Activated gamma-delta T cell treated with anti-CD3 and anti-CD28 coated beads, Interleukin-2, amount 50 U/mL, for 16 hours (primary cell): ENCODE data around the gene C1QTNF2.

Experiments used
- DNase-seq: peaks from one replicate; pipeline ENCODE4 v3.0.0-alpha.2; 2020; ENCODE audit warnings: low read depth

Gene C1QTNF2

GRCh38 chr5:160375166-160375565 lies 4.7 kb upstream of the C1QTNF2 start:
- no peak for DNase-seq

DNA sequence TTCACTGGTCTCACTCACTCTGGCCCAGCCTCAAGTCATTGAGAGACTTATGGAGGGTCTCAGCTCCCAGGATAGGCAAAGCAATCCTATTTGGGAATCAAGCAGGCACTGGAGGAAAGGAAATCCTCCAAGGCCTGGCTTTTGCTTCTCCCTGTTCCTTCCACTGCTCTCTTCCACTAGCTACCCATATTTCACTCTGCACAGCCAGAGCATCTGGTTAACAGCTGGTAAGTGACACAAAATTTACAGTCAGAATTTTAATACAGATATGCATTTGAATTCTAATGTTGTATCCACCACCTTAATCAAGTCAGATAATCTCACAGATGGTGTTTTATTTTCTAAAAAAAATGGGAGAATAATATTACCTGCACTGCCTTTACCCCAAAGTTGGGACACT lies 868 bp upstream of the C1QTNF2 start:
- no peak for DNase-seq

- no peak for DNase-seq
These were observed 248 bp upstream of the C1QTNF2 start for GRCh38 chr5:160370713-160371034.

DNA sequence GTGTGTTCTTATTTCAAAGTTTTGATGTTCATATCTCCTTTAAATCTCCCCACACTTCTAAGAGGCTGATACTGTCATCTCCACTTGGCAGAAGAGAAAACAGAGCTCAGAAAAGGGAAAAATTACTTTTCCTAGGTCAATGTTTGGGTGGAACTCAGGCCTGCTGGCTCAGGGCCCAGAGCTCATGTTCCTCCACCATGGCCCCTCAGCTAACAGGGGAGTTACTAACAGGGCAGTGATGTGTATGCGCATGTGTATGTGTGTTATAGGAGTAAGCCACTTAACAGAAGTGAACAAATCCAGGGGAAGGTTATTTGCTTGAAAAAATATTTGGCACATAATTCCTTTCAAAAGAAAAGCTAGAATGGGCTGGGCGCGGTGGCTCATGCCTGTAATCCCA lies 2.5 kb downstream of the C1QTNF2 start:
- no peak for DNase-seq

- DNase-seq: no peak
These were observed 3.2 kb downstream of the C1QTNF2 start for GRCh38 chr5:160367261-160367660.

- DNase-seq: no peak
These were observed 4.2 kb downstream of the C1QTNF2 start for GRCh38 chr5:160366230-160366629.

DNA sequence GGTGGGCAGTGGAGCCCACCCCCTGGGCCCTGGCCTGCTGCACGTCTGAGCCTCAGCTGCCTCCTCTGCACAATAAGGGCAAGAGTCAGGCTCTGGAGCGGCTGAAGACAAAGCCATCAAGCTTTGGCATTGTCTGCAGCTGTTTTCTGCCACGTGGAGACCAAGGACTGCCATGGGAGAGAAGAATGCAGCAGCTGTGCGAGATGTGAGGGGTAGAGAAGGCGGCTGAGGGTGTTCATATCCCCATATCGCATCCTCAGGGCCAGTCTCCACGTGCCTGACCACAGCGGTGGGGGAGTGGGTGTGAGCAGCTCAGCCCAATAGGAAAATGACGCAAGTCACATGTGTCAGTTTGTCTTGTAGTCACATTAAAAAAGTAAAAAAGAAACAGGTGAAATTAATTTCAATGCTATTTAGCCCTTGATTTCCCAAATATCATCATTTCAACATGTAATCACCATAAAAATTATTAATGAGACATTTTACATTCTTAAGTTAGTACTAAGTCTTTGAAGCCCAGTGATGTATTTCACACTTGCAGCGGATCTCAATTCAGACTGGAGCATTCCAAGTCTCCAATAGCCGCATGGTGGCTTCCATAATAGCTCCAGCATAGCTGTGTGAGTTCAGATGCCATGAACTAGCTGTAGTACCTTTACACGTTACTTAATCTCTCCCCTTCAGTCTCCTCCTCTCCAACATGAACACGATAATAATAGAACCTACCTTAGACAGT lies 6.6 kb downstream of the C1QTNF2 start:
- DNase-seq: no peak

- DNase-seq: no peak
These were observed 7.2 kb downstream of the C1QTNF2 start for GRCh38 chr5:160363211-160363610.

DNA sequence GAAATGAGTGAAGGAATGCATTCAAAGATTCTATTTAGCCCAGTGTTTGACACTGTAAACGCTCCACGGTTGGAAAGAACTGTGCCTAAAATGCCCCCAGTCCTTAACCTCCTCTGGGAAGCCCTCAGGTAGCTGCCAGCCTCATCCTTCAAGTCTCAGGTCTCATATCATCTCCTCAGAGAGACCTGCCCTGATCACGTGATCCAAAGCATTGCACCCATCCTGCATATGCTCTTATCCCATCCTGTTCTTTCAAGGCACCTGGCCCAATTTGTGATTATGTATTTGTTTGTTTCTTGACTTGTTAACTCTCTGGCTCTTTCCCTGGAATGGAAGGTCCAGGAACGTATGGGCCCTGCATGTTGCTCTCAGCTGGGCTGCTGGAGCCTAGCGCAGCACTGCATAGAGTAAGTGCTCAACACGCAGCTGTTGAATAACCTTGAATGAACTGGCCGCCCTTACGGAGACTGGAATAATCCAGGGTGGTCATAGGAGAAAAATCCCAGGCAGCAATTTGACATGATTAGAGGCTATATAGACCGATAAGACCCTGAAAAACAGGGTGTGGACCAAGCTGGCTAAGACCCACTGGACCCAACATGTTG lies 8.7 kb downstream of the C1QTNF2 start:
- DNase-seq: no peak

DNA sequence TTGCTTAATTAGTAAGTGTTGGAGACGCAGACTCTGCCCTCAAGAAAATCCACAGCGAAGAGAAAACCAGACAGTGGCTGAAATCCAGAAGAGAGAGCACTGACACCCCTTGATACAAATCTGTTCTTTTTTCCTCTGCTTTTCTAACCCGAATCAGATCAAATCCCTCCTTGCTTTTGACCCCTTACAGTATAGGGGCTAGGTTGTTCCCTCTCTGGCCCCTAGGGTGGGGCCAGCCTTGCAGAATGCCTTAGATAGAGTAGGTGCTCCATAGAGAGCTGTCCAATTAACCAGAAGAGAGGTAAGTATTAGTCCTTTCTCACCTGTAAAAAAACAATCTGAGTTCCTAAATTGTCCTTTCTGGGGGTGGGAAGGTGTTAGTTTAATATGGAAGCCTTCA lies 10.1 kb downstream of the C1QTNF2 start:
- DNase-seq: no peak

DNA sequence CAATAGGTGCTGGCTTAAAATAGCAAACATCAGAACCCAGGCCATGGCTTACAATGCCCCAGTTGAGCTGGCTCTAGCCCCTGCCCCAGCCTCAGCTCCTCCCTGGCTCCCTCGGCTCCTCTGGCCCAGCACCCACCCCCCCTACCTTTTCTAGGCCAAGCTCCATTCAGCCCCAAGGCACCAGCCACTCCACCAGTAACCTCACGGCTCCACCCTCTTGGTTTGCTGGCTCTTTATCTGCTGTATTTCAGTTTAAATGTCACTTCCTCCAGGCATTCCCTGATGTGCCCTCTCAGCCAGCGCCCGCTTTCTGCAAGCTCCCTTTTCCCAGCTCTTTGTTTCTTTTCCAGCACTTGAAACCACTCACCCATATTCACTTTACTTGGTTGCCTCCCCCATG lies 10.6 kb downstream of the C1QTNF2 start:
- no peak for DNase-seq

DNA sequence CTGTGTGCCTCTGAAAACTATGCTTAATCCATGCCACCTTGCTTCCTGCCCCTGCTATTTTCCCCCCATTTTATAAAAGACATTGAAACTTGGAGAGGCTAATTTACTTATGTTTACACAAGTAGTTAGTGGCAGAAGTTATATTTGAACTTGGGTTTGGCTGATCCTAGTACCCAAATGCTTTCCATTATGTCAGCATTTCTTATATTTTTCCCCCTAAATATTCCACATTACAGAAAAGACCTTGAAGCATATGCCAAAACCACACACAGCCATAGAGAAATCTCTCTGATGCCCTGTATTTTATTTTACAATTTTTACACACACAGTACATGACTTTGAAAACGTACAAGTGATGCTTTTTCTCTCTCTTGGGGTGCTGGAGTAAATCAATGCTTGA lies 11.2 kb downstream of the C1QTNF2 start:
- DNase-seq: no peak

DNA sequence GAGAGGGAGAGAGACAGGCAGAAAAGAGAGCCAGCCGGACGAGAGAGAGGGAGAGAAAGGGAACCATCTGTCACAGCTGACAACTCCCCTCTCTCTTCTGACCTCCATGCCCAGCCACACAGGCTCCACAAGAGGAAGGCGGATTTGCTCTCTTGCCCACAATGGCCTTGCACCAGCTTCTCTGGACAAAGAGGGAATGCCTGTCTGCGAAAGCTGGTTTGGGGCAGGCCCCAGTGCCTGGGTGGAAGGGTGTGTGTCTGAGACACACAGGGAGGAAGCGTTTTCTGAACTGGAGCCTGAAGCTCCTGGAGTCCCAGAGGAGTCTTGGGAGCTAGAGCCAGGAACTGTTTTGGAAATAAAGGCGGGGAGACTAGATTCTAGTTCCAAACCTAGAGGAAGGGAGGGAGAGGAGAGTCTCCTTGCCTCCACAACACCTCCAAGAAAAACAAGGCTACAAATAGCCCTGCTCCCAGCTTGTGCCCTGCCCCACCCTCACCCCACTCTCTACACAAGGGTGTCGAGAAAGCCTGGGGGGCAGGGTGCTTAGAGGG lies 12.5 kb downstream of the C1QTNF2 start:
- DNase-seq: no peak

GRCh38 chr5:160357394-160357793 lies 13.0 kb downstream of the C1QTNF2 start:
- no peak for DNase-seq

GRCh38 chr5:160356550-160357347 lies 13.7 kb downstream of the C1QTNF2 start:
- no peak for DNase-seq

DNA sequence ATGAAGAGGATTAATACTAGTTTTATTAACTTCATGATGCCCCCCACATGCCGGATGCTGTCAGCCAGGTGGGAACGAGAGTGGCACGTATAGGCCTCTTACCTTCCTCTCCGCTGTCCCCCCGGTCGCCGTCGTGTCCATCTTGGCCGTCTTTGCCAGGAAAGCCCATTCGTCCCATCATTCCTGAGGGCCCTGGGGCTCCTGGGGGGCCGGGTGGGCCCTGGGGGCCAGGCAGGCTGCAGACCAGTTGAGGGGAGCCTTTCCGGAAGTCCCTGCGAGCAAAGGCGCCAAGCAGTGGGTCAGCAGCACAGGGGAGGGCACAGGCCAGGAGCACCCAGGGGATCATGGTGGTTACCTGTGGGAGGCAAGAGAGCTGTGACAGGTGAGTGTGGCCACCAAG lies 15.8 kb downstream of the C1QTNF2 start:
- DNase-seq: no peak

DNA sequence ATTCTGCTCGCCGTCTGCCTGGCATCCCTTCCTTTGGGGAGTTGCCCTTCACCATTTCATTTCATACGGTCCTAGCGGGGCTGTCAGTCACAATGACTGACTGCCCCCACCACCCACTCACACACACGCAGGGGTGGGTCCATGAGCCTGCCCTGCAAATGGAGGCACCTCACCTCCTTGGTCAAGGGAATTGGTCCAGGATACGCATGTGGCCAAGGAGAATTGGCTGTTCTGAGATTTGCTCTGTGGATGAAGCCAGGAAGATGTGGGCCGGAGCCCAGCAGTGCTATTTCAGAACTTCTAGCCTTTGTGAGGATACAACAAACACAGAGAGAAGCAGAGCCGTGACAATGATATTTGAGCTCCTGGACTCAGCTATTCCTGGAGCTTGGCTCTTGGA lies 17.0 kb downstream of the C1QTNF2 start:
- no peak for DNase-seq

DNA sequence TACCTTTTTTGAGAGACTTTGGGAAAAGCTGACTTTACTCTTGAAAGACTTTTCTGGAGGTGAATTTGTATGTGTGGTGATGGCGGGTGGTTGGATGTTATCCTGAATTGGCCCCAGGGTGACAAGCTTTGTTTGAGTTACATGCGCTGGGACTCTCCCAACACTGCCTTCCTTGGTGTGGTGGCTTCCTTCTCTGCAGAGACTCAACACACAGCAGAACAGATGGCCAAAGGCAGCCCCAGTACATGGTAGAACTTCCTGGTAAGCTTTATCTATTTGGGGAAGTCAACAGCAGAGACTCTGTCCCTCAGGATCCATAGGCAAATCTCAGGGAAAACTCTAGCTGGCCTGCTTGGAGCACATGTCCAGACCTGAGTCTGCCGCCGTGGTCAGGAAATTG lies 18.1 kb downstream of the C1QTNF2 start:
- DNase-seq: no peak

- DNase-seq: no peak
These were observed 20.5 kb downstream of the C1QTNF2 start for GRCh38 chr5:160349935-160350303.

DNA sequence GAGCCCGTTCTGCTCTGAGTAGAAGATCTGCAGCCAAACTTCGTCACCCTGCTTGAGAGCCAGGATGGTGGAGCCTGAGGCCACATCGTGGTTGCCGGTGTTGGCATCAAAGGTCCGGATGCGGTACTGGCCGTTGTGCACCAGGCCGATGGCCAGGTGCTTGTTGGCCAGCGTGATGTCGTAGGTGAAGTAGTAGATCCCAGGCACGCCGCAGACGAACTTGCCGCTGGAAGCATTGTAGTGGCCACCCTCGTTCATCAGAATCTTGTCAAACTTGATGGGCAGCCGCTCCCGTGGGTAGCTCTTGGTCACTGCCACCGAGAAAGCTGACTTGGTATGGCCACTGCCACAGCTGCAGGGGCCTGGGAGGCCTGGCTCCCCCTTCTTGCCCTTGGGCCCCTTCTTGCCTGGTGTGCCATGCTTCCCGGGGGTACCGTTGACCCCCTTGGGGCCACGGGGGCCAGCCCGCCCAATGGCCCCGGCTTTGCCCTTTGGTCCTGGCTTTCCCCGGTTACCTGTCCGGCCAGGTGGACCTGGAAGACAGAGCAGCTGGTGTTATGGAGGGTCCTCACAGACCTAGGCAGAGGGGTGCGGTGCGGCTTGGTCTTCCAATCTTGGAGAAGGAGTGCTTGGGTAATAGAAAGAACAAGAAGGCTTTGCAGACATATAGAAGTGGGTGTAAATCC lies 21.0 kb downstream of the C1QTNF2 start:
- no peak for DNase-seq

GRCh38 chr5:160348080-160348479 lies 22.3 kb downstream of the C1QTNF2 start:
- DNase-seq: no peak

DNA sequence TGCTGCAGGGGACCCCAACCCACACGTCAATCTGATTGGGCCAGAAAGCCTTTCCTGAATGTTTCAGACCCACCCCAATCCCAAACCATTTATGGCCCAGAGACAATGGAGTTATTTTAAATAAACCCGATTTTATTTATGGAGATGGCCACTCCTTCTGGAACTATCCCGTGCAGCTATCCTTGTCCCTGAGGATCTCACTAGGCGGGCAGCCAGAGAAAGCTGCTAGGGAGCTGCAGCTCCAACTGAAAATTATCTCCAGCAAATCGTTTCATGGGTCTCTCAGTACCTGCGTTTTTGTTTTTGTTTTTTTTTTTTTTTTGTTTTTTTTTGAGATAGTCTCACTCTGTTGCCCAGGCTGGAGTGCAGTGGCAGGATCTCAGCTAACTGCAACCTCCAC lies 23.0 kb downstream of the C1QTNF2 start:
- DNase-seq: no peak
